ENCODE results near the gene ZC3H7B. TPM values are rescaled to one million over a fixed set of nuclear protein-coding genes. Genes with fewer than 3 reads are reported as not detected.

The ZC3H7B gene
- polyA plus RNA-seq, 1 donor (not counting 4 experiments of a cell fraction or from before 2014, with no cell fraction given), result 24.2 TPM

DNA sequence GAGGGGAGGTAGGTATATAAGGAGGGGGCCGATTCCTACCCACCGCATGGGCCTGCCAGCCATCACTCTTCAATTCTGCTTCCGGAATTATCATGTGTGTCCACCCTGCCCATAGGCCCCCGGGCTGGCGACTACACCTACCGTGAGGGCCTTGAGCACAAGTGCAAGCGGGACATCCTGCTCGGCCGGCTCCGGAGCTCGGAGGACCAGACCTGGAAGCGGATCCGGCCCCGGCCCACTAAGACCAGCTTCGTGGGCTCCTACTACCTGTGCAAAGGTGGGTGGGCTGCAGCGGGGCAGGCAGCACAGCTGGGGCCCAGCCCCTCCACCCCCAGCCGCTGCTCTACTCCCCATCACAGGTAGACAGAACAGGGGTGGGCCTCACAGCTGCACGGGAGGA lies 42.0 kb downstream of the ZC3H7B start:
- H3K79me2 ChIP-seq (ENCODE audit: control insufficient read depth, insufficient read depth, low read length), result no peaks in the 10 kb centered on the region
- H3K27me3 ChIP-seq (ENCODE audit: control insufficient read depth, extremely low read depth, insufficient read depth, low read length), result no peaks in the 10 kb centered on the region
- no peak for TF ChIP-seq EZH2 (IDR thresholded peaks at IDR 0.05; ENCODE audit: low read length)
- TF ChIP-seq CTCF (optimal IDR thresholded peaks at IDR 0.05 in 1 of 3, IDR thresholded peaks at IDR 0.05 in 1 of 3, conservative IDR thresholded peaks at IDR 0.05 in 1 of 3; ENCODE audit: extremely low read depth in 1 of 3, insufficient read depth in 2 of 3, low read length in 3 of 3), result no peak
- dilution Hi-C loops (cut with MboI; ENCODE audit: extremely low pct_ligation_motif_present, low sequenced_read_pairs), result no loop called here
- FAIRE-seq, result no peak
- no peaks in the 10 kb centered on the region for H3K9me1 ChIP-seq (ENCODE audit: control insufficient read depth, extremely low read depth, insufficient read depth, low read length)
- no peak overlapping the region for H3K9ac ChIP-seq (ENCODE audit: control insufficient read depth, extremely low read depth, insufficient read depth, low read length)
- no peak overlapping the region for H3K4me3 ChIP-seq (ENCODE audit: control insufficient read depth in 2 of 3, extremely low read depth in 1 of 3, insufficient read depth in 2 of 3, low read depth in 1 of 3, low read length in 3 of 3)
- H4K20me1 ChIP-seq (ENCODE audit: control insufficient read depth, extremely low read depth, insufficient read depth, low read length), result no peaks in the 10 kb centered on the region
- no peaks in the 10 kb centered on the region for H3K4me1 ChIP-seq (ENCODE audit: control insufficient read depth, extremely low read depth, insufficient read depth, low read length)
- H3K9me3 ChIP-seq (ENCODE audit: control insufficient read depth, low read depth, low read length), result no peaks in the 10 kb centered on the region
- peaks cover 39 to 56% of the 10 kb centered on the region in 2 experiments for H3K36me3 ChIP-seq (ENCODE audit: control insufficient read depth in 2 of 2, extremely low read depth in 1 of 2, insufficient read depth in 2 of 2, low read length in 2 of 2)
- no peak for DNase-seq (ENCODE audit: low read depth, low spot score)
- no peak overlapping the region for H3K4me2 ChIP-seq (ENCODE audit: control insufficient read depth, extremely low read depth, insufficient read depth, low read depth, low read length)
- no peak overlapping the region for H3K27ac ChIP-seq (ENCODE audit: control insufficient read depth, insufficient read depth, low read length)
- H2AFZ ChIP-seq (ENCODE audit: control insufficient read depth, low read length), result no peak overlapping the region

- H3K4me2 ChIP-seq (ENCODE audit: control insufficient read depth, extremely low read depth, insufficient read depth, low read depth, low read length), result no peak overlapping the region
- H3K9ac ChIP-seq (ENCODE audit: control insufficient read depth, extremely low read depth, insufficient read depth, low read length), result no peak overlapping the region
- DNase-seq (ENCODE audit: low read depth, low spot score) (no peak), FAIRE-seq (no peak)
- no peaks in the 10 kb centered on the region for H3K4me1 ChIP-seq (ENCODE audit: control insufficient read depth, extremely low read depth, insufficient read depth, low read length)
- H3K4me3 ChIP-seq (ENCODE audit: control insufficient read depth in 2 of 3, extremely low read depth in 1 of 3, insufficient read depth in 2 of 3, low read depth in 1 of 3, low read length in 3 of 3), result no peak overlapping the region
- no peaks in the 10 kb centered on the region for H3K9me3 ChIP-seq (ENCODE audit: control insufficient read depth, low read depth, low read length)
- dilution Hi-C loops (cut with MboI; ENCODE audit: extremely low pct_ligation_motif_present, low sequenced_read_pairs), result no loop called here
- no peak for TF ChIP-seq EZH2 (IDR thresholded peaks at IDR 0.05; ENCODE audit: low read length)
- no peak for TF ChIP-seq CTCF (optimal IDR thresholded peaks at IDR 0.05 in 1 of 3, IDR thresholded peaks at IDR 0.05 in 1 of 3, conservative IDR thresholded peaks at IDR 0.05 in 1 of 3; ENCODE audit: extremely low read depth in 1 of 3, insufficient read depth in 2 of 3, low read length in 3 of 3)
- H3K36me3 ChIP-seq (ENCODE audit: control insufficient read depth in 2 of 2, extremely low read depth in 1 of 2, insufficient read depth in 2 of 2, low read length in 2 of 2), result peaks cover 39 to 60% of the 10 kb centered on the region in 2 experiments
- H3K27ac ChIP-seq (ENCODE audit: control insufficient read depth, insufficient read depth, low read length), result no peak overlapping the region
- no peaks in the 10 kb centered on the region for H3K27me3 ChIP-seq (ENCODE audit: control insufficient read depth, extremely low read depth, insufficient read depth, low read length)
- H3K79me2 ChIP-seq (ENCODE audit: control insufficient read depth, insufficient read depth, low read length), result no peaks in the 10 kb centered on the region
- H3K9me1 ChIP-seq (ENCODE audit: control insufficient read depth, extremely low read depth, insufficient read depth, low read length), result no peaks in the 10 kb centered on the region
- H4K20me1 ChIP-seq (ENCODE audit: control insufficient read depth, extremely low read depth, insufficient read depth, low read length), result no peaks in the 10 kb centered on the region
- H2AFZ ChIP-seq (ENCODE audit: control insufficient read depth, low read length), result no peak overlapping the region
Observed at GRCh38 chr22:41343717-41344116, 42.4 kb downstream of the ZC3H7B start.

All from keratinocyte (primary cell).